ENCODE results near the gene HOXD10.

DNA sequence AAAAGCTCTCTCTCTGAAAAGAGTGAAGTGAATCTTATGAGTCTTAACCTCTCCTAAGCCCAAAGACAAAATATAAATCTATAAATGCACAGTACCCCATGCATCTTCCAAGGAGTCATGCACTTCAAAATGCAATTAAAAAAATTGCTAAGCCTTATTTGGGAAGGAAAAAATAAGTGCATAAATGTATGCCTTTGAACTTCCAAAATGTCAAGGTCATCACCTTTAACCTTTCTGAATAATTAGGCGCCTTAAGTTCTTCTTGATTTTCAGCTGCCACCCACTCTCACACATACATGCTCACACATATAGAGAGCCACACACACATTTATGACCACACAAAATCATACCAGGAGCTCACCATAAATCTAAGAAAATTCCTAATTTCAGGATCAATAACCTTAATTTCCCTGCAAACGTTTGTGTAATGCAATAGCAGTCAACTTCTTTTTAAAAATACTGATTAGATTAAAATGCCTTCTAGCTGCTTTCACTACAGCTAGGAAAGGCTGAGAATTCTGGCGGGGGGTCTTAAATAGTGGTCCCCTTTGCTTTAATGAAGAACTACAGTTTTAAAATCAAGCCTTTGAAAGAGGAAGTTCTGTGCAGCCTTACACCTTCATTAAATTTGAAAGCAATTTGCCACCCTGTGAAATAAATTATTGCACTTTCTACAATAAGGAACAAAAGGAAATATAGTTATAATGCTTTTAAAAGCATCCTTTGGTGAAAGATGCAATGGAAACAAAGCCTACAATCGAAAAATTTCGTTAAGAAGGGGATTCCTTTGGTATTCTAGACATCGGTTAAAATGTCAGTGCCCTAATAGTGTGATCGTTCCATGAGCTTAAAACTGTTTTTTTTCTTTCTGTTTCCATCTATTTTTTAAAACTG lies 5.9 kb upstream of the HOXD10 start:
- TF ChIP-seq, protein P1, sequence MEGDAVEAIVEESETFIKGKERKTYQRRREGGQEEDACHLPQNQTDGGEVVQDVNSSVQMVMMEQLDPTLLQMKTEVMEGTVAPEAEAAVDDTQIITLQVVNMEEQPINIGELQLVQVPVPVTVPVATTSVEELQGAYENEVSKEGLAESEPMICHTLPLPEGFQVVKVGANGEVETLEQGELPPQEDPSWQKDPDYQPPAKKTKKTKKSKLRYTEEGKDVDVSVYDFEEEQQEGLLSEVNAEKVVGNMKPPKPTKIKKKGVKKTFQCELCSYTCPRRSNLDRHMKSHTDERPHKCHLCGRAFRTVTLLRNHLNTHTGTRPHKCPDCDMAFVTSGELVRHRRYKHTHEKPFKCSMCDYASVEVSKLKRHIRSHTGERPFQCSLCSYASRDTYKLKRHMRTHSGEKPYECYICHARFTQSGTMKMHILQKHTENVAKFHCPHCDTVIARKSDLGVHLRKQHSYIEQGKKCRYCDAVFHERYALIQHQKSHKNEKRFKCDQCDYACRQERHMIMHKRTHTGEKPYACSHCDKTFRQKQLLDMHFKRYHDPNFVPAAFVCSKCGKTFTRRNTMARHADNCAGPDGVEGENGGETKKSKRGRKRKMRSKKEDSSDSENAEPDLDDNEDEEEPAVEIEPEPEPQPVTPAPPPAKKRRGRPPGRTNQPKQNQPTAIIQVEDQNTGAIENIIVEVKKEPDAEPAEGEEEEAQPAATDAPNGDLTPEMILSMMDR (conservative IDR thresholded peaks at IDR 0.05 in 1 of 2, IDR thresholded peaks at IDR 0.05 in 1 of 2; ENCODE audit: low read depth in 1 of 2, low read length in 2 of 2) = no peak
- peak; percentile 35 for TF ChIP-seq EZH2 (IDR thresholded peaks at IDR 0.05; ENCODE audit: low read length, missing control alignments)

Measured in fibroblast of lung (primary cell).